ENCODE results near the gene VPS11. TPM values are rescaled to one million over a fixed set of nuclear protein-coding genes. Genes with fewer than 3 reads are reported as not detected.

VPS11 gene
- total RNA-seq, 1 experiment from 2014 or later: 20.2 TPM

DNA sequence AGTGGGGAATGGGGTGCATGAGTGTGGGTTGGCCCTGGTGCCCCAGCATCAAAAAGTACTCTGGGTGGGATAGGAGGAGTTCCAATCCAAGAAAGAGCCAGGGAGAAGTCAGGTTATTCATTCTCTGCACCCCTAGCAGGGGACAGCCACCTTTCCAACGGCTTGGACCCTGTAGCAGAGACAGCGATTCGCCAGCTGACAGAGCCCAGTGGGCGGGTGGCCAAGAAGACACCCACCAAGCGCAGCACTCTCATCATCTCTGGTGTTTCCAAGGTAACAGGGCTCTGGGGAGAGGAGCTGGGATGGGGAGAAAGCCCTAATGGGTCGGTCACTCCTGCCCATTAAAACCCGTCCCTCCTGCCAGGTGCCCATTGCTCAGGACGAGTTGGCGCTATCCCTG, 46.1 kb downstream of the VPS11 start:
- H3K27ac Mint-ChIP-seq: no peak overlapping the region
- ATAC-seq (no peak), DNase-seq (ENCODE audit: low spot score) (no peak)
- CTCF ChIA-PET: no interaction called here
- POLR2A ChIA-PET: no interaction called here
- peaks cover 19% of the 10 kb centered on the region for H3K4me1 Mint-ChIP-seq
- TF ChIP-seq TCF7 (CRISPR knock-in tag; IDR thresholded peaks at IDR 0.05; ENCODE audit: low read depth): no peak
- TF ChIP-seq ELF4 (CRISPR knock-in tag; IDR thresholded peaks at IDR 0.05; ENCODE audit: low read depth): no peak
- TF ChIP-seq, protein P1, sequence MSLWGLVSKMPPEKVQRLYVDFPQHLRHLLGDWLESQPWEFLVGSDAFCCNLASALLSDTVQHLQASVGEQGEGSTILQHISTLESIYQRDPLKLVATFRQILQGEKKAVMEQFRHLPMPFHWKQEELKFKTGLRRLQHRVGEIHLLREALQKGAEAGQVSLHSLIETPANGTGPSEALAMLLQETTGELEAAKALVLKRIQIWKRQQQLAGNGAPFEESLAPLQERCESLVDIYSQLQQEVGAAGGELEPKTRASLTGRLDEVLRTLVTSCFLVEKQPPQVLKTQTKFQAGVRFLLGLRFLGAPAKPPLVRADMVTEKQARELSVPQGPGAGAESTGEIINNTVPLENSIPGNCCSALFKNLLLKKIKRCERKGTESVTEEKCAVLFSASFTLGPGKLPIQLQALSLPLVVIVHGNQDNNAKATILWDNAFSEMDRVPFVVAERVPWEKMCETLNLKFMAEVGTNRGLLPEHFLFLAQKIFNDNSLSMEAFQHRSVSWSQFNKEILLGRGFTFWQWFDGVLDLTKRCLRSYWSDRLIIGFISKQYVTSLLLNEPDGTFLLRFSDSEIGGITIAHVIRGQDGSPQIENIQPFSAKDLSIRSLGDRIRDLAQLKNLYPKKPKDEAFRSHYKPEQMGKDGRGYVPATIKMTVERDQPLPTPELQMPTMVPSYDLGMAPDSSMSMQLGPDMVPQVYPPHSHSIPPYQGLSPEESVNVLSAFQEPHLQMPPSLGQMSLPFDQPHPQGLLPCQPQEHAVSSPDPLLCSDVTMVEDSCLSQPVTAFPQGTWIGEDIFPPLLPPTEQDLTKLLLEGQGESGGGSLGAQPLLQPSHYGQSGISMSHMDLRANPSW (CRISPR knock-in tag; conservative IDR thresholded peaks at IDR 0.05; ENCODE audit: low read depth): no peak
- TF ChIP-seq, protein P2, sequence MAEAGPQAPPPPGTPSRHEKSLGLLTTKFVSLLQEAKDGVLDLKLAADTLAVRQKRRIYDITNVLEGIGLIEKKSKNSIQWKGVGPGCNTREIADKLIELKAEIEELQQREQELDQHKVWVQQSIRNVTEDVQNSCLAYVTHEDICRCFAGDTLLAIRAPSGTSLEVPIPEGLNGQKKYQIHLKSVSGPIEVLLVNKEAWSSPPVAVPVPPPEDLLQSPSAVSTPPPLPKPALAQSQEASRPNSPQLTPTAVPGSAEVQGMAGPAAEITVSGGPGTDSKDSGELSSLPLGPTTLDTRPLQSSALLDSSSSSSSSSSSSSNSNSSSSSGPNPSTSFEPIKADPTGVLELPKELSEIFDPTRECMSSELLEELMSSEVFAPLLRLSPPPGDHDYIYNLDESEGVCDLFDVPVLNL (CRISPR knock-in tag; IDR thresholded peaks at IDR 0.05; ENCODE audit: borderline replicate concordance, low read depth): no peak
- TF ChIP-seq, protein P3, sequence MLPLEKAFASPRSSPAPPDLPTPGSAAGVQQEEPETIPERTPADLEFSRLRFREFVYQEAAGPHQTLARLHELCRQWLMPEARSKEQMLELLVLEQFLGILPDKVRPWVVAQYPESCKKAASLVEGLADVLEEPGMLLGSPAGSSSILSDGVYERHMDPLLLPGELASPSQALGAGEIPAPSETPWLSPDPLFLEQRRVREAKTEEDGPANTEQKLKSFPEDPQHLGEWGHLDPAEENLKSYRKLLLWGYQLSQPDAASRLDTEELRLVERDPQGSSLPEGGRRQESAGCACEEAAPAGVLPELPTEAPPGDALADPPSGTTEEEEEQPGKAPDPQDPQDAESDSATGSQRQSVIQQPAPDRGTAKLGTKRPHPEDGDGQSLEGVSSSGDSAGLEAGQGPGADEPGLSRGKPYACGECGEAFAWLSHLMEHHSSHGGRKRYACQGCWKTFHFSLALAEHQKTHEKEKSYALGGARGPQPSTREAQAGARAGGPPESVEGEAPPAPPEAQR (CRISPR knock-in tag; IDR thresholded peaks at IDR 0.05): no peak
- TF ChIP-seq, protein P4, sequence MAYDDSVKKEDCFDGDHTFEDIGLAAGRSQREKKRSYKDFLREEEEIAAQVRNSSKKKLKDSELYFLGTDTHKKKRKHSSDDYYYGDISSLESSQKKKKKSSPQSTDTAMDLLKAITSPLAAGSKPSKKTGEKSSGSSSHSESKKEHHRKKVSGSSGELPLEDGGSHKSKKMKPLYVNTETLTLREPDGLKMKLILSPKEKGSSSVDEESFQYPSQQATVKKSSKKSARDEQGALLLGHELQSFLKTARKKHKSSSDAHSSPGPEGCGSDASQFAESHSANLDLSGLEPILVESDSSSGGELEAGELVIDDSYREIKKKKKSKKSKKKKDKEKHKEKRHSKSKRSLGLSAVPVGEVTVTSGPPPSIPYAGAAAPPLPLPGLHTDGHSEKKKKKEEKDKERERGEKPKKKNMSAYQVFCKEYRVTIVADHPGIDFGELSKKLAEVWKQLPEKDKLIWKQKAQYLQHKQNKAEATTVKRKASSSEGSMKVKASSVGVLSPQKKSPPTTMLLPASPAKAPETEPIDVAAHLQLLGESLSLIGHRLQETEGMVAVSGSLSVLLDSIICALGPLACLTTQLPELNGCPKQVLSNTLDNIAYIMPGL (CRISPR knock-in tag; IDR thresholded peaks at IDR 0.05): no peak
- TF ChIP-seq, protein P5, sequence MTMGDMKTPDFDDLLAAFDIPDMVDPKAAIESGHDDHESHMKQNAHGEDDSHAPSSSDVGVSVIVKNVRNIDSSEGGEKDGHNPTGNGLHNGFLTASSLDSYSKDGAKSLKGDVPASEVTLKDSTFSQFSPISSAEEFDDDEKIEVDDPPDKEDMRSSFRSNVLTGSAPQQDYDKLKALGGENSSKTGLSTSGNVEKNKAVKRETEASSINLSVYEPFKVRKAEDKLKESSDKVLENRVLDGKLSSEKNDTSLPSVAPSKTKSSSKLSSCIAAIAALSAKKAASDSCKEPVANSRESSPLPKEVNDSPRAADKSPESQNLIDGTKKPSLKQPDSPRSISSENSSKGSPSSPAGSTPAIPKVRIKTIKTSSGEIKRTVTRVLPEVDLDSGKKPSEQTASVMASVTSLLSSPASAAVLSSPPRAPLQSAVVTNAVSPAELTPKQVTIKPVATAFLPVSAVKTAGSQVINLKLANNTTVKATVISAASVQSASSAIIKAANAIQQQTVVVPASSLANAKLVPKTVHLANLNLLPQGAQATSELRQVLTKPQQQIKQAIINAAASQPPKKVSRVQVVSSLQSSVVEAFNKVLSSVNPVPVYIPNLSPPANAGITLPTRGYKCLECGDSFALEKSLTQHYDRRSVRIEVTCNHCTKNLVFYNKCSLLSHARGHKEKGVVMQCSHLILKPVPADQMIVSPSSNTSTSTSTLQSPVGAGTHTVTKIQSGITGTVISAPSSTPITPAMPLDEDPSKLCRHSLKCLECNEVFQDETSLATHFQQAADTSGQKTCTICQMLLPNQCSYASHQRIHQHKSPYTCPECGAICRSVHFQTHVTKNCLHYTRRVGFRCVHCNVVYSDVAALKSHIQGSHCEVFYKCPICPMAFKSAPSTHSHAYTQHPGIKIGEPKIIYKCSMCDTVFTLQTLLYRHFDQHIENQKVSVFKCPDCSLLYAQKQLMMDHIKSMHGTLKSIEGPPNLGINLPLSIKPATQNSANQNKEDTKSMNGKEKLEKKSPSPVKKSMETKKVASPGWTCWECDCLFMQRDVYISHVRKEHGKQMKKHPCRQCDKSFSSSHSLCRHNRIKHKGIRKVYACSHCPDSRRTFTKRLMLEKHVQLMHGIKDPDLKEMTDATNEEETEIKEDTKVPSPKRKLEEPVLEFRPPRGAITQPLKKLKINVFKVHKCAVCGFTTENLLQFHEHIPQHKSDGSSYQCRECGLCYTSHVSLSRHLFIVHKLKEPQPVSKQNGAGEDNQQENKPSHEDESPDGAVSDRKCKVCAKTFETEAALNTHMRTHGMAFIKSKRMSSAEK (CRISPR knock-in tag; IDR thresholded peaks at IDR 0.05; ENCODE audit: borderline replicate concordance): no peak
- TF ChIP-seq, protein P6, sequence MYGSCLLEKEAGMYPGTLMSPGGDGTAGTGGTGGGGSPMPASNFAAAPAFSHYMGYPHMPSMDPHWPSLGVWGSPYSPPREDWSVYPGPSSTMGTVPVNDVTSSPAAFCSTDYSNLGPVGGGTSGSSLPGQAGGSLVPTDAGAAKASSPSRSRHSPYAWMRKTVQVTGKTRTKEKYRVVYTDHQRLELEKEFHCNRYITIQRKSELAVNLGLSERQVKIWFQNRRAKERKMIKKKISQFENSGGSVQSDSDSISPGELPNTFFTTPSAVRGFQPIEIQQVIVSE (CRISPR knock-in tag; IDR thresholded peaks at IDR 0.05; ENCODE audit: borderline replicate concordance): no peak
- H3K9me3 Mint-ChIP-seq: no peaks in the 10 kb centered on the region
- H3K4me3 Mint-ChIP-seq: no peak overlapping the region
- H3K27me3 Mint-ChIP-seq (ENCODE audit: low read depth): peaks cover 10% of the 10 kb centered on the region
- no peaks in the 10 kb centered on the region; the same call in 1 of the 2 replicates for H3K36me3 Mint-ChIP-seq

DNA sequence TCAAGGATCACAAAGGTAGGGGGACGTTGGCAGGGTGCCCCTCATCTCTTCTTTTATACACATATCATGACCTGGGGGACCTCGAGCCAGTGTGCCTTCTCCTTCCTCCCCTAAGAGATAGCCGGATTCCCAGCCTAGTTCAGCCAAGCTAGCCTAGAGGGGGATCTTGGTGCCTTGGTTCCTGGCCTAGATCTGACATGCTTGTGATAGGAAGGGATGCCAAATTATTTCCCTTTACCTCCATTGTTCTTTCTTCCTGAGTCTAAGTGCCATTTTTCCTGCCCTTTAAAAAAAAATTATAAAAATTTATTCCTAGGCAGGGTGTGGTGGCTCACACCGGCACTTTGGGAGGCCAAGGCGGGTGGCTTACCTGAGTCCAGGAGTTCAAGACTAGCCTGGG, 46.7 kb downstream of the VPS11 start:
- CTCF ChIA-PET: no interaction called here
- POLR2A ChIA-PET: no interaction called here
- Mint-ChIP-seq H3K27ac (no peak overlapping the region), H3K36me3 (no peaks in the 10 kb centered on the region; the same call in 1 of the 2 replicates), H3K9me3 (no peaks in the 10 kb centered on the region), H3K27me3 (ENCODE audit: low read depth) (peaks cover 3% of the 10 kb centered on the region), H3K4me3 (no peak overlapping the region), H3K4me1 (peaks cover 15% of the 10 kb centered on the region)
- DNase-seq (ENCODE audit: low spot score): no peak
- ATAC-seq: no peak
- TF ChIP-seq, protein P7, sequence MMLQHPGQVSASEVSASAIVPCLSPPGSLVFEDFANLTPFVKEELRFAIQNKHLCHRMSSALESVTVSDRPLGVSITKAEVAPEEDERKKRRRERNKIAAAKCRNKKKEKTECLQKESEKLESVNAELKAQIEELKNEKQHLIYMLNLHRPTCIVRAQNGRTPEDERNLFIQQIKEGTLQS (CRISPR knock-in tag; conservative IDR thresholded peaks at IDR 0.05): no peak
- TF ChIP-seq KAT7 (CRISPR knock-in tag; IDR thresholded peaks at IDR 0.05; ENCODE audit: borderline replicate concordance) (no peak), RORB (CRISPR knock-in tag; IDR thresholded peaks at IDR 0.05) (no peak), GTF2I (CRISPR knock-in tag; conservative IDR thresholded peaks at IDR 0.05) (no peak), CBFB (CRISPR knock-in tag; IDR thresholded peaks at IDR 0.05; ENCODE audit: low read depth) (no peak)
- TF ChIP-seq, protein P8, sequence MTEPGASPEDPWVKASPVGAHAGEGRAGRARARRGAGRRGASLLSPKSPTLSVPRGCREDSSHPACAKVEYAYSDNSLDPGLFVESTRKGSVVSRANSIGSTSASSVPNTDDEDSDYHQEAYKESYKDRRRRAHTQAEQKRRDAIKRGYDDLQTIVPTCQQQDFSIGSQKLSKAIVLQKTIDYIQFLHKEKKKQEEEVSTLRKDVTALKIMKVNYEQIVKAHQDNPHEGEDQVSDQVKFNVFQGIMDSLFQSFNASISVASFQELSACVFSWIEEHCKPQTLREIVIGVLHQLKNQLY (CRISPR knock-in tag; IDR thresholded peaks at IDR 0.05): no peak
- TF ChIP-seq, protein P9, sequence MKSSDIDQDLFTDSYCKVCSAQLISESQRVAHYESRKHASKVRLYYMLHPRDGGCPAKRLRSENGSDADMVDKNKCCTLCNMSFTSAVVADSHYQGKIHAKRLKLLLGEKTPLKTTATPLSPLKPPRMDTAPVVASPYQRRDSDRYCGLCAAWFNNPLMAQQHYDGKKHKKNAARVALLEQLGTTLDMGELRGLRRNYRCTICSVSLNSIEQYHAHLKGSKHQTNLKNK (CRISPR knock-in tag; IDR thresholded peaks at IDR 0.05): no peak
- TF ChIP-seq, protein P10, sequence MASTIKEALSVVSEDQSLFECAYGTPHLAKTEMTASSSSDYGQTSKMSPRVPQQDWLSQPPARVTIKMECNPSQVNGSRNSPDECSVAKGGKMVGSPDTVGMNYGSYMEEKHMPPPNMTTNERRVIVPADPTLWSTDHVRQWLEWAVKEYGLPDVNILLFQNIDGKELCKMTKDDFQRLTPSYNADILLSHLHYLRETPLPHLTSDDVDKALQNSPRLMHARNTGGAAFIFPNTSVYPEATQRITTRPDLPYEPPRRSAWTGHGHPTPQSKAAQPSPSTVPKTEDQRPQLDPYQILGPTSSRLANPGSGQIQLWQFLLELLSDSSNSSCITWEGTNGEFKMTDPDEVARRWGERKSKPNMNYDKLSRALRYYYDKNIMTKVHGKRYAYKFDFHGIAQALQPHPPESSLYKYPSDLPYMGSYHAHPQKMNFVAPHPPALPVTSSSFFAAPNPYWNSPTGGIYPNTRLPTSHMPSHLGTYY (CRISPR knock-in tag; IDR thresholded peaks at IDR 0.05): no peak

Data from WTC11 (cell line).